SK-N-MC (cell line): Measurements from ENCODE around the gene TSPOAP1.

Experiments
- DNase-seq: peaks from one replicate; pipeline ENCODE4 v3.0.0-alpha.2; 2011; ENCODE audit warnings: low read depth, low spot score
- H3K27ac ChIP-seq: fragments of 200-600 bp; sonication (generic); 2 replicates; pipeline ENCODE4 v1.5.1; 2016; ENCODE audit warnings: mixed run types
- H3K36me3 ChIP-seq: fragments of 200-600 bp; sonication (generic); 2 replicates; pipeline ENCODE4 v1.6.1; 2017; ENCODE audit warnings: antibody characterized with exemption, low read length, mixed read lengths; ENCODE audit not compliant: insufficient read depth
- H3K4me3 ChIP-seq: fragments of 200-600 bp; sonication (generic); 2 replicates; pipeline ENCODE4 v1.5.1; 2016
- H3K9ac ChIP-seq: fragments of 200-600 bp; sonication (generic); 2 replicates; pipeline ENCODE4 v1.8.0; 2017; ENCODE audit warnings: mixed run types, mixed read lengths; ENCODE audit not compliant: insufficient read length
- H3K9me3 ChIP-seq: fragments of 200-600 bp; sonication (generic); 2 replicates; pipeline ENCODE4 v1.6.1; 2017; ENCODE audit warnings: low read depth, mild to moderate bottlenecking, antibody characterized with exemption, low read length, moderate library complexity, mixed read lengths
- EZH2 ChIP-seq: fragments of 200-600 bp; sonication (generic); IDR thresholded peaks from one replicate; pipeline ENCODE4 v1.6.1; 2017; ENCODE audit warnings: antibody characterized with exemption
- FOXP2 ChIP-seq: optimal IDR thresholded peaks from 2 replicates; pipeline ENCODE3; 2011; ENCODE audit warnings: mild to moderate bottlenecking, moderate library complexity; ENCODE audit not compliant: insufficient read depth; ENCODE audit errors: extremely low read length, control extremely low read depth
- POLR2AphosphoS5 ChIP-seq: IDR thresholded peaks from 2 replicates; pipeline ENCODE4 v1.6.1; 2012; ENCODE audit warnings: mild to moderate bottlenecking, low read depth, low read length, borderline replicate concordance

The TSPOAP1 gene

DNA sequence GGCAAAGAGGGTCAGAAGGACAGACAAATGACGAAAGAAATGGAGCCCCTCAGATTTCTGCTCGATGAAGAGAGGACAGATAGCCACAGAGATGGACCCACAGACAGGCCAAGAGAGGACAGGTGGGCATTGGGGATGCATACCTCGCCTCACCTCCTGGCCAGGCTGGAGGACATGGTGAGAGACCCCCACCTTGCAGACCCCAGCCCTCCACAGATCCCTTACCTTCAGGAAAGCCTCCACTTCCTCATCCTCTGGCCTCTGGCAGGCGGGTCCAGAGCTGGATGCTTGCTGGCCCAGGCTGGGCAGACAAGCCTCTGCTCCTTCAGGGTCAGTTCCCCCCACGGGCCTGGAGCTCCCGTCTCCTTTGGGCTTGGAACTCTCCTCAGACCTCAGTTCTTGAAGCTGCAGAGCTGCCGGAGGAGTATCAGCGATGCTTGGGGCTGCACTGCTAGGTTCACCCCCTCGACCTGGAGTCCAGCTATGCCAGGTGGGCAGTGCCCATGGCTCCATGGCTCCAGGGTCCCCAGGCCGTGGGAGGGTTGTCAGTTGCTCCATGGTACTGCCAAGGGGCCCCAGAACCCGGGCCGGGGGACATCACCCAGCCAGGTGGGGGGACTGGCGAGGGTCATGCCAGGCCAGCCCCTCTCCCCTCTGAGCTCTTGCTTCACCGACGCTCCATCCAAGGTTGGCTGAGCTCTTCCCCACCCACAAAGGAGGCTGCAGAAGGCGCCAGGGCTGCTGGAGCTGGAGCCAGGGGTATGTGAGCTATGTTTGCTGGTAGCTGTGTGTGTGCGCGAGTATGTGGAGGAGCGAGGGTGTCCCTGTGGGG is 1.0 kb downstream of the TSPOAP1 start:
- DNase-seq: no peak
- H3K36me3 ChIP-seq: no peaks in the 10 kb centered on the region
- H3K9me3 ChIP-seq: no peaks in the 10 kb centered on the region
- H3K4me3 ChIP-seq: no peak overlapping the region
- H3K27ac ChIP-seq: no peak overlapping the region
- H3K9ac ChIP-seq: no peak overlapping the region
- TF ChIP-seq POLR2AphosphoS5 (no peak), FOXP2 (no peak), EZH2 (no peak)

GRCh38 chr17:58326609-58327362 is 1.8 kb downstream of the TSPOAP1 start:
- no peak for DNase-seq
- Histone ChIP-seq H3K9ac (no peak overlapping the region), H3K36me3 (no peaks in the 10 kb centered on the region), H3K4me3 (no peak overlapping the region), H3K9me3 (no peaks in the 10 kb centered on the region), H3K27ac (no peak overlapping the region)
- TF ChIP-seq POLR2AphosphoS5 (no peak), FOXP2 (no peak), EZH2 (no peak)

DNA sequence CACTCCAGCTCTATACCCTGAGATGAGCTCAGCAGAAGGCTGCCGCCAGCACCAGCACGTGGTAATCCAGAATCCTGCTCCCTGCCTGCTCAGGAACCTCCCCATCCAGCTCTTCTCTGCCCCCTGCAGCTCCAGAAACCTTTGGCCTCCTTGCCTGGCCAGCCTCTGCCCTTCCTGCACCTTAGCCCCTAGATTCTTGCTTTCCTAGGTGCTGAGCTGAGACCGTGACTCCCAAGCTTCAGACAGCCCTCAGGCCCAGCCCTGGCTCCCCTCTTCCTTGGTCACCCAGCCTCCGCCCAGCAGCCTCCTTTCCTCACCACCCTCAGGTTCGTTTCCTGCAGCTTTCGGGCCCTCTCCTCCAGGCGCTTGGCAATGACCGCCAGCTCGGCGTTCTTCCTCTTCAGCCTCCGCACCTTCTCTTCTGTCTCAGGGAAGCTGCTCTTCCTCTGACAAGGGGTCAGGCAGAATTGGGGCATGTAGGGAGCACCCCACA is 2.6 kb downstream of the TSPOAP1 start:
- H3K27ac ChIP-seq: no peak overlapping the region
- H3K4me3 ChIP-seq: no peak overlapping the region
- no peak overlapping the region for H3K9ac ChIP-seq

DNA sequence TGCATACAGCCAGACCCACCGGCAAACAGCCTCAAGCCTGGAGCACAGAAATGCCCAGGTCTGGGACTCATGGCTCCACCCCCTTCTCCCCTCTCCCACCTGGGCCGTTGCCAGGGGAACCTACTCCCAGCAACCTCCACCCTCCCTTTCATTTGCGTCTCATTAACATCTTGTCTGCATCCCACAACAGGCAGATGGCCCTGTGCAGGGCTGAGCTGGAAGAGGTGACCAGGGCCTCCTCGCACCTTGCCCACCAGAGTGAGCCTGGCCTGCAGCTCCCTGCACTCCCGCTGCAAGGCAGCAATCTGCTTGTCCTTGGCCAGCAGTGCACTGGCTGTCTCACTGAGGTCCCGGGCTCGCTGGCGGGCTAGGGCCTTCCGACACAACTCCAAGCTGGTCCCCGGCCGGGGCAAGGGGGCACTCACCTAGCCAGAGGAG is 3.3 kb downstream of the TSPOAP1 start:
- Histone ChIP-seq H3K4me3 (no peak overlapping the region), H3K9me3 (no peaks in the 10 kb centered on the region), H3K9ac (no peak overlapping the region), H3K36me3 (no peaks in the 10 kb centered on the region), H3K27ac (no peak overlapping the region)
- DNase-seq: no peak
- TF ChIP-seq FOXP2 (no peak), EZH2 (no peak), POLR2AphosphoS5 (no peak)

More for the DNA sequence above, 2.6 kb downstream of the TSPOAP1 start:
- no peak for DNase-seq
- H3K36me3 ChIP-seq: no peaks in the 10 kb centered on the region
- H3K9me3 ChIP-seq: no peaks in the 10 kb centered on the region
- no peak for TF ChIP-seq EZH2
- no peak for TF ChIP-seq FOXP2
- no peak for TF ChIP-seq POLR2AphosphoS5

DNA sequence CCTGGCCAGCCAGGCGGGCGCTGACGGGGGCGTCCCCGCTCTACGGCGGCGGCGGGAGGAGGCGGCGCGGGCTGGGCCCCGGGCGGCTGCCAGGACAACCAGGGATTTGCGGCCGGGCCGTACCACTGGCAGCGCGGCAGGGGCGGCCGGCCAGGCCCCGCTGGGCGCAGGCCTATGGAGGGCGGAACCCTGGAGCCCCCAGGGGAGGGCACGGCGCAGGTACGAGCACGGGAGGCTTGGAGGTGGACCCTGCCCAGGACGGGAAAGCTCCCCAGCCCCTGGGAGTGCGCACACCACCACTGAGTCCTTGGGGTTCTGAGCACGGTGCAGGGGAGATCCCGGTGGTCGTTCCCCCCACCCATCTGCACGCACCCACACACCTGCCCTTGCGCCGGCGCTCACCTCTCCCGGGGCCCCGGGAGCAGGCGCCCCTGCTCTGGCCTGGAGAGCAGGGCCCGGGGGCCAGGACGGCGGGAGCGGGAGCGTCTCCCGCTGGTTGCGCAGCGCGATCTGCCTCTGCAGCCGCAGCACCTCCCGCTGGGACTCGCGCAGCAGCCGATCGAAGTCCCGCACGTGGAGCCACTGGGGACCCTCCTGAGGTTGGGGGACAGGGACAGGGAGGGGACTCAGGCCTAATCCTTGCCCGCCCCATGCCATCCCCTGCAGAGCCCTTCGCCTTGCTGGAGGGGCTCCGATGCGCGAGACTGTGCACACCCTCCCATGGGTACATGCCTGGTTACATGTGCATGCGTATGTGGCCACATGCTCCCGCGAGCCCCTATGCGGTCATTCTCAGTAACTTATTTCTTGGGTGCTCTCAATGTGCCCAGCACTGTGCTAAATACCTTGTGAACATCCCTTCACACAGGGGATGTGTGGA is 3.9 kb downstream of the TSPOAP1 start:
- Histone ChIP-seq H3K36me3 (no peaks in the 10 kb centered on the region), H3K4me3 (no peak overlapping the region), H3K9me3 (no peaks in the 10 kb centered on the region), H3K27ac (no peak overlapping the region), H3K9ac (no peak overlapping the region)
- TF ChIP-seq FOXP2 (no peak), POLR2AphosphoS5 (no peak), EZH2 (no peak)
- no peak for DNase-seq

DNA sequence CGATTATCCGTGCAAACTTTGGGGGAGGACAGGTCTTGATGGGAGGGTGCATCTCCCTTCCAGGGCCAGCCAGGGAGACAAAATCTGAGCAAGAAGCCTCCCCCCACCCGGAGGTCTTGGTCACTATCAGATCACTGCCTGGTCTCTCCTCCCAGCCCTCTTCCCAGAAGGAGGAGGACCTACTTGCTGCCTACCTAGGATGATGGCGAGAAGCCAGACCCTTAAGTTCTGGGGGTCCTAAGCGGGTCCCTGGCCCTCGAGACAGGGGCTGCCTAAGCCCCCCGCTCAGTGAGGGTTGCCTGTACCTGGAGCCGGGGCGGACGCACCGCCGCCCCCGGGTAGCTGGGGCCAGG is 4.6 kb downstream of the TSPOAP1 start:
- DNase-seq: no peak
- H3K36me3 ChIP-seq: no peaks in the 10 kb centered on the region
- no peak overlapping the region for H3K9ac ChIP-seq
- H3K9me3 ChIP-seq: no peaks in the 10 kb centered on the region
- no peak overlapping the region for H3K4me3 ChIP-seq
- H3K27ac ChIP-seq: no peak overlapping the region
- TF ChIP-seq EZH2 (no peak), POLR2AphosphoS5 (no peak), FOXP2 (no peak)

DNA sequence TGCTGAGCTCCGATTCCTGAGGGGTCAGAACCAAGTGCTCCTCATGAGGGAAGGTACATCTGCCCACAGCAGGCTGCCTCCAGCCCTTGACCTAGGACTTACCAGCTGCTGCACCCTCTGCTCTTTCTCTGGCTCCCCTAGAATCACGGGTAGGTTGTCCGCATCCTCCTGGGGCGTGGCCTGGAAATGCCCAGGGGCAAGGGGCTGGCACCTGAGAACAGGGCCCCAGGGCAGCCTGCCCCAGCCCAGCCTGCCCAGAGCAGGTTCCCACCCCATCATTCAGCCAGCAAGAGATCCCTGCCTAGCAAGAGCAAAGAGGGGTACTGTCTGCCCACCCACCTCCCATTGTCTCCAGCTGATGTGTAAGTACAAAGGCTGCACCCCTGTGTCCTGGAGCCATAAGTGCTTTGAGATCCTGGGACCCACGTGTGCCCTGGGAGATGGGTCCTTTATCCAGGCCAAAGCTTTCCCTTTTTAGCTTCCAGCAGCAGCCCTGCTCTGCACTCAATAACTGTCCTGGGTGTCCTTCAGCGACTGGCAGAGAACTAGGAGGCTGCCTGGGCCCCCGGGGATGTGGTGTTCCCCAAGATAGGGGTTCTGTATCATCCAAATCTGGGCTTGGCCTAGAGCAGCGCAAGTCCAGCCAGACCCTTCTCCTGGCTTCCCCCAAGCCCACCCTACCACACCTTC is 5.1 kb downstream of the TSPOAP1 start:
- H3K9ac ChIP-seq: no peak overlapping the region
- H3K27ac ChIP-seq: no peak overlapping the region
- TF ChIP-seq EZH2: no peak
- no peak for TF ChIP-seq FOXP2
- no peak for TF ChIP-seq POLR2AphosphoS5
- no peaks in the 10 kb centered on the region for H3K9me3 ChIP-seq
- no peak overlapping the region for H3K4me3 ChIP-seq
- no peaks in the 10 kb centered on the region for H3K36me3 ChIP-seq
- DNase-seq: no peak
